ENCODE measurements around the gene RALGAPA2. TPM values are rescaled to one million over a fixed set of nuclear protein-coding genes. Genes with fewer than 3 reads are reported as not detected.
A peak's percentile ranks its signal among the peaks of the same experiment; 100 is the strongest.
"Not testable (repeated sequence)": the region's sequence is repeated elsewhere in the genome, so short reads cannot be mapped to it uniquely, and the experiment has no call there.

The RALGAPA2 gene
- total RNA-seq, 2 experiments from 2014 or later = 14.3 to 17.2 TPM

DNA sequence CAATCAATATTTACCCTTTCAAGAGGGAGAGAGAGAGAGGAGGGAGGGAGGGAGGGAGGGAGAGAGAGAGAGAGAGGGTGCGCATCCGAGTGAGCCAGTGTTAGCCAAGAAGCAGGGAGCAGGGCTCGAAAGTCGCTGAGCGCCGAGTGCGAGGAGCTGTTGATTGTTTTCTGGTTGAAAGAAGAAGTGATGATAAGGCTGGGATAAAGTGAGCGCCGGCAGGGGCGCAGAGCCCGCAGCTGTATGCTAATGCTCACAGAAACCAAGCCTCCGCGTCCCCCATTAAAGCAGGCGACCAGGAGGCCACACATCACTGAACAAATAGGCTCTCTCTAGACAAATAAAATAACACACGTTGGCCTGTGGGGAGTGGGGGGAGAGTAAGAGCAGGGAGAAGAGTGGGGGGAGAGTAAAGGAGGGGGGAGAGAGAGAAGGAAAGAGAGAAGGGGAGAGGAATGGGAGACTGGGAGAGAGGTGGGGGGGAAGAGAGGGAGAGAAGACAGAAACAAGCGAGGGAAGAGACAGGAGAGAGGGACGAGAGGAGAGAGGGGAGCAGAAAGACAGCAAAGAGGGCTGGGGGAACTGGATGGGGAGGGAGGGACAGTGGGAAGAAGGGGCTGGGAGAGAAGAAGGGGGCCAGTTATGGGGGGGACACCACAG is 349.5 kb downstream of the RALGAPA2 start:
- Mint-ChIP-seq H3K4me3 (no peak overlapping the region), H3K27me3 (peaks cover 63% of the 10 kb centered on the region), H3K36me3 (ENCODE audit: low read depth) (no peaks in the 10 kb centered on the region), H3K4me1 (ENCODE audit: low read depth) (peaks cover 34% of the 10 kb centered on the region), H3K27ac (no peak overlapping the region), H3K9me3 (no peaks in the 10 kb centered on the region)
- ChIA-PET CTCF (no interaction called here), POLR2A (interaction anchor here (0.6 kb wide), 1 partner anchor 116 kb away, joined by 3 read pairs; no protein-coding TSS in a partner anchor)
- ATAC-seq = no peak
- no peak for TF ChIP-seq CTCF (IDR thresholded peaks at IDR 0.05)
- intact Hi-C loops (cut with micrococcal nuclease) = loop anchor here (5.0 to 10.0 kb wide), 2 partner anchors 132 to 204 kb away; no protein-coding TSS in a partner anchor
- DNase-seq = peak; percentile 20

- Mint-ChIP-seq H3K27me3 (peaks cover 47% of the 10 kb centered on the region), H3K27ac (no peak overlapping the region), H3K4me3 (no peak overlapping the region), H3K4me1 (ENCODE audit: low read depth) (peaks cover 24% of the 10 kb centered on the region), H3K36me3 (ENCODE audit: low read depth) (no peaks in the 10 kb centered on the region), H3K9me3 (no peaks in the 10 kb centered on the region)
- peak; percentile 69 for TF ChIP-seq CTCF (IDR thresholded peaks at IDR 0.05)
- CTCF ChIA-PET = interaction anchor here (1.0 to 1.8 kb wide), 3 partner anchors 11 to 209 kb away, joined by 3 to 5 read pairs (median 4); no protein-coding TSS in a partner anchor
- intact Hi-C loops (cut with micrococcal nuclease) = loop anchor here (5.0 to 10.0 kb wide), 2 partner anchors 134 to 207 kb away; no protein-coding TSS in a partner anchor
- POLR2A ChIA-PET = no interaction called here
- DNase-seq = peak; percentile 49
- ATAC-seq = peak; percentile 83
Measured at GRCh38 chr20:20360464-20360863, 352.0 kb downstream of the RALGAPA2 start.

DNA sequence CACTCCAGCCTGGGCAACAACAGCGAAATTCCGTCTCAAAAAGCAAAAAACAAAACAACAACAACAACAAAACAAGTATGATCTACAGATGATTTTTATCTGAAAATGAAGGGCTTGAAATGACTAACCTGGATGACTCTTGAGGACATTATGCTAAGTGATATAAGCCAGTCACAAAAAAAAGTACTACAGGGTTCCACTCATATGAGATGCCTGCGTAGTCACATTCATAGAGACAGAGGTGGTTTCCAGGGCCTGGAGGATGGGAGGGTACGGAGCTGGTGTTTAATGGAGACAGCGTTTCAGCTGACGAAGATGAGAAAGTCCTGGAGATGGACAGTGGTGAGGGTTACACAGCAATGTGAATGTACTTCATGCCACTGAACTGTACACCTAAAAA is 352.8 kb downstream of the RALGAPA2 start:
- intact Hi-C loops (cut with micrococcal nuclease) = loop anchor here (5.0 to 10.0 kb wide), 2 partner anchors 135 to 208 kb away; no protein-coding TSS in a partner anchor
- ChIA-PET POLR2A (interaction anchor here (0.8 kb wide), 1 partner anchor 9 kb away, joined by 3 read pairs; no protein-coding TSS in a partner anchor), CTCF (interaction anchor here (0.6 to 1.8 kb wide), 4 partner anchors 15 to 401 kb away, joined by 3 to 5 read pairs (median 3); no protein-coding TSS in a partner anchor)
- Mint-ChIP-seq H3K4me1 (ENCODE audit: low read depth) (peaks cover 20% of the 10 kb centered on the region), H3K4me3 (no peak overlapping the region), H3K9me3 (peaks cover 3% of the 10 kb centered on the region), H3K27me3 (peaks cover 44% of the 10 kb centered on the region), H3K36me3 (ENCODE audit: low read depth) (no peaks in the 10 kb centered on the region), H3K27ac (no peak overlapping the region)
- no peak for DNase-seq
- TF ChIP-seq CTCF (IDR thresholded peaks at IDR 0.05) = no peak
- no peak for ATAC-seq

- DNase-seq (no peak), ATAC-seq (no peak)
- H3K9me3 Mint-ChIP-seq = peaks cover 6% of the 10 kb centered on the region
- H3K27me3 Mint-ChIP-seq = peaks cover 42% of the 10 kb centered on the region
- H3K27ac Mint-ChIP-seq = no peak overlapping the region
- intact Hi-C loops (cut with micrococcal nuclease) = no loop called here
- H3K36me3 Mint-ChIP-seq (ENCODE audit: low read depth) = no peaks in the 10 kb centered on the region
- H3K4me3 Mint-ChIP-seq = no peak overlapping the region
- ChIA-PET CTCF (interaction anchor here (1.1 to 1.8 kb wide), 3 partner anchors 14 to 210 kb away, joined by 3 to 5 read pairs (median 3); no protein-coding TSS in a partner anchor), POLR2A (no interaction called here)
- peaks cover 22% of the 10 kb centered on the region for H3K4me1 Mint-ChIP-seq (ENCODE audit: low read depth)
- no peak for TF ChIP-seq CTCF (IDR thresholded peaks at IDR 0.05)
Measured at GRCh38 chr20:20358801-20359200, 353.6 kb downstream of the RALGAPA2 start.

GRCh38 chr20:20355503-20355902 is 356.9 kb downstream of the RALGAPA2 start:
- H3K36me3 Mint-ChIP-seq (ENCODE audit: low read depth) = not testable (repeated sequence)
- H3K27me3 Mint-ChIP-seq = peaks cover 24% of the 10 kb centered on the region

More at GRCh38 chr20:20355503-20355902, 356.9 kb downstream of the RALGAPA2 start:
- DNase-seq; POLR2A ChIA-PET; CTCF ChIA-PET; H3K9me3 Mint-ChIP-seq; intact Hi-C loops (cut with micrococcal nuclease); ATAC-seq; H3K4me3 Mint-ChIP-seq; H3K27ac Mint-ChIP-seq: not testable (repeated sequence)
- H3K4me1 Mint-ChIP-seq (ENCODE audit: low read depth) = peaks cover 12% of the 10 kb centered on the region
